Stimulated activated CD4-positive, alpha-beta T cell treated with anti-CD3 and anti-CD28 coated beads, Interleukin-4, amount 100 ng/mL, for 1 hour (primary cell): ENCODE measurements around the gene SREBF2.

ENCODE experiments used
- DNase-seq: peaks from one replicate; pipeline ENCODE4 v3.0.0-alpha.2; 2020

SREBF2 gene

DNA sequence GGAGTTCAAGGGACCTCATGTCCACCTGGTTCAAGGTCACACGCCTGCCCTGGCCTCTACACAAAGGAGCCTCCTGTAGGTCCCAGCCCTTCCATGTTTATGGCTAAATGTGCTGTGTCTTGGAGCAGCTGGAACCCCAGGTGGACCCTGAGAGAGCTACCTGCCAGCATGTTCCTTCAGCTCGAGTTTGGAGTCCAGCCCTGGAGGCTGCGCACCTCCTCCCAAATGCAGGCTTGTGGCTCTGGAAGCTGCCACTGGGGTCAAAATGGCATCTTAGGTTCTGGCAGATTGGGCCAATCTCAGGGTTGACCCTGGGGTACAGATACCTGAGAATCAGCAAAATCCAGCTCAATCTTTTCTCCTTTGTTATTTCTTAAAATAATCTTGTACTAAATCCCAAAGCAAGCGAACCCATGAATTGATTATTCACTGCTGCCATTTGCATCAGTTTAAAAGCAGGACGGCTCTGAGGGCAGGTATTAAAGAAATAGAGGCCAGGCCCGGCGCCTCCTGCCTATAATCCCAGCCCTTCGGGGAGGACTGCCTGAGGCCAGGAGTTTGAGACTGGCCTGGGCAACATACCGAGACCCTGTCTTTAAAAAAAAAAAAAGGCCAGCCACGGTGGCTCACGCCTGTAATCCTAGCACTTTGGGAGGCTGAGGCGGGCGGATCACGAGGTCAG is 90.8 kb downstream of the SREBF2 start:
- DNase-seq = no peak

GRCh38 chr22:41925783-41926460 is 93.0 kb downstream of the SREBF2 start:
- DNase-seq = peak; percentile 82

GRCh38 chr22:41927813-41928212 is 94.9 kb downstream of the SREBF2 start:
- no peak for DNase-seq

DNA sequence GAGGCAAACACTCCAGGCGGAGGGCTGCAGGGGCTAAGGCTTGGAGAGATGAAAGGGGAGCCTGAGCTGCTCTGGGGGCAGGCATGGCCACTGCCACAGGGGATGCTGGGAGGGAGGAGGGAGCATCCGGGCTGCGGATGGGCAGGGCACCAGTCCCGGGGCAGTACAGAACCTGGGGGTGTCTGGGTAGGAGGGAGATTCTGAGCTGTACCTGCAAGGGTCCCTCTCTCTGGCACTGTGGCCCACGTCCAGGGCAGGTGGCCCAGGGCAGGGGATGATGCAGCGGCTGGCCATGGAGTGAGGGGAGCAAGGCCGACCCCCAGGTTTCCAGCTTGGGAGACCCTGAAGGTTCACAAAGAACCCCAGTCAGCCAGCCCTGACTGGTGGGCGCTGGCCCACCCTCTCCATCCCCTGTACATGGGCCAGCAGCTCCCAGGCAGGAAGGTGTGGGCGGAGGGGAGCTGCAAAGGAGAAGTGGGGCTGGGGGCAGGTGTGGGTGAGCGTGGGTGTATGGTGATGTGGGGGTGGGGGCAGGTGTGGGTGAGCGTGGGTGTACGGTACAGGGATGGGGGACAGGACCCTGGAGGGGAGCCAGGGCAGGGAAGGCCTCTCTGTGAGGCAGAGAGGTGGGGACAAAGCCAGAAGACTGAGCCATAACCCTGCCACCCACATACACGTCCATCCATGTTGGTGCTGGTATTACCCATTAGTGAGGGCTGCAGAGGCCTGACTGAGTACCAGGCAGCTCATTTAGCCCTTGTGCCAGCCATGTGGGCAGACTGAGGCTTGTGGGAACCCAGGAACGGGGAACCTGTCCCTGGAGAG is 95.9 kb downstream of the SREBF2 start:
- no peak for DNase-seq

DNA sequence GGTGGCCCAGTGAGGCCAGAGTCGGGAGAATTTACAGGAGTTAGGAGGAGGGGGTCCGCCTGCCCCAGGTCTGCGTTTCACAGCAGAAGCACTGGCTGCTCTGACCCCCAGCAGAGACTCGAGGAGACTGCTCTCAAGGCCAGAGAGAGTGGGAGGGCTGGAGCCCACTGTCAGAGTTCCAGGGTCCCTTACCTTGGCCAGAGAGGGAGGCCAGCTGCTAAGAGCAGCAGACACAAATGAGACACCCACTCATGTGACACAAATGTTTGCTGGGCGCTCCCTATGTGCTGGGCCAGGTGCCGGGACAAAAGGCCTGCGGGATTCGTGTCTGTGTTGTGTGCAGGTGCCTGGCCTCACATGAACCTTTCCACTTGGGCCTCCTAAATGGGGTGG is 96.5 kb downstream of the SREBF2 start:
- no peak for DNase-seq

GRCh38 chr22:41931701-41932269 is 98.9 kb downstream of the SREBF2 start:
- DNase-seq = no peak

DNA sequence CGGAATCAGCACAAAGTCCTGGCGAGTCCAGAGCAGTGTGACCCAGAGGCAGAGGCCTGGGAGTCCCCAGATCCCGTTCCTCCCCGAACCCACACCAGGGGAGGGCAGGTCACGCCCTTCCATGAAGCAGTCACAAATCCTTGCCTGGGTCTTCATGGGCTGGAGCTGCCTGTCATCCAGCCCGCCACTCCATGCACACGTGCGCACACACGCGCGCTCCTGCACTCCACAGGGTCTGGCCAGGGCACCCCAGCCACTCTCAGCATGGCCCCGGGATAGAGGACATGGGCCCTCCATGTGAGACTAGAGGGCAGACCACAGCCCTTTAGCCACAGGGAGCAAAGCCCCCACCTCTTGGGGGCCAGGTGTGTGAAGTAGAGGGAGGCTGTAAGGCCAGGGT is 99.4 kb downstream of the SREBF2 start:
- DNase-seq = no peak

DNA sequence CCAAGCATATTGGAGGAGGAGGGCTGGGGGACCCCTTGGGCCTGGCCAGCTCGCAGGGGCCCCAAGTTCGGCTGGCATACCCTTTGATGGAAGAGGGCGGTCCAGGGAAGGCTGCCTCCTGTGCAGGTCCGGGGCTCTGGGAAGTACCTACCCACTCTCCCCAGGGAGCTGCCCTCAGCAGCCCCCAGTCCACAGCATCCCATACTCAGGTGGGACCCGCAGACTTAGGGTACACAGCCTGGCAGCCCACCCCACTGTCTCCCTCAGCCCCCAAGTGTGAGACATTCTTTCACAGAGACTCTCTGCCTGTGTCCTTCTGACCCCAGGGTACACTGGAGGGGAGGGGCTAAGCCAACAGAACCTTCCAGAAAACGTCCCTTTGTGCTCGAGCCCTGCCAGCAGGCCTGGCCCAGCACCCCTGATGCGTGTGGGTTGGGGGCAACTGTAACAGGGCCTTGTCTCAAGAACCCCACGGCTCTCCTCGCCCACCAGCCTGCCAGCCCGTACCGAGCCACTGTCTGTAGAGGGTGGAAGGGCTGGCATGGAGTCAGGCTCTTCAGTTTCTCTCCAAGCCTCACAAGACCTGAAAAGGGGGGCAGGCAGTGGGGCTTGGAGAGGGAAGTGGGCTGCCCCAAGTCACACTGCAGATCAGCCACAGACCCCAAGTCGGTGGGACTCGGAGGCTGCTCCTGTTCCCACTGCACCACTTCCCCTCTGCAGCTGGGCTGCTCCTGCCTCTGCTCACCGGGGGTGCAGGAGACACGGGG is 100.7 kb downstream of the SREBF2 start:
- DNase-seq = no peak

DNA sequence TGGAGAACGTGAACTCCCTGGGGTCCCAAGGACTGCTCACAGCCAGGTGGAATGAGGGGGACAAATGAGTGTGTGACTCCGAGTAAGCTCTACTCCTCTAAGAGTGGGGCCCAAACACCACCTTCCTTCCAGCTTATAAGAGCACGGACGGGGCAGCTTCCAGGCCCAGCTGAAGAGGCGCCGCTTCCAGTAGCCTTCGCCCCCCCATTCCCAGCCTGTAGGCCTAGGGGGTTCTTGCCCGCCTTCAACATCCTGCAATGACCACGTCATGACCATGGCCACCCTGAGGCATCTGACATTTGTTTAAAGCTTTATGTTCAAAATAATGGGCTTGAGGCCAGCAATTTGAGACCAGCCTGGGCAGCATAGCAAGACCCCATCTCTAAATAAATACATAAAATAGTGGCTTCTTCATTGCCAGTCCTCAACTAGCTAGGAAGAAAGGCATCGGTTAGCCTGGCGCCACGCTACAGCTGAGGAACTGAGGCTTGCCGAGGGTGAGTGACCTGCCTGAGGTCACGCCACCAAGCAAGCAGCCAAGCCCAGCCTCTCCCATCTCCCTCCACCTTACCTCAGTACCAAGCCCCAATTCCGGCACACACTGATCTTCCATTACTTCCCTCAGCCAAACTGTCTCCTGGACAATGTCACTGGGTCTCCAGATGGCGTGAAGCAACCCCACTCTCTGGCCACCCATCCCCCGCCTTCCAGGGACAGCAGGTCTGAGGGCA is 101.5 kb downstream of the SREBF2 start:
- DNase-seq = no peak

GRCh38 chr22:41935015-41935351 is 102.1 kb downstream of the SREBF2 start:
- DNase-seq = no peak

DNA sequence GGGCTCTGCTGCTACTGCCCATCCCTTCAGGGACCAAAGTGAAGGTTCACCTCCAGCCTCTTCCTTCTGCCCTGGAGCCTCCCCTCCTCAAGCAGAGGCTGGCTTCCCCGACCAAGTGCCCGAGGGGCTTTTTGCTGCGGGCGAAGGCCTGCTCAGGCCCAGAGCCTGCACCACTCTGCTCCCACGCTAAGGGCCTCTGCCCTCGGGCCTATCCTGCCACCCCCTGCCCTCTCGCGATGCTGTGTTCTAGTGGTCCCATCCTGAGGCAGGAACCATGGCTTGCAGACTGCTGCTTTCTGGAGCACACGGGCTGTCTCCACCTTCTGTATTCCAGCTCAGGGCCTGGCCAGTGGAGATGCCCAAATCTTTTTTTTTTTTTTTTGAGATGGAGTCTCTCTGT is 102.6 kb downstream of the SREBF2 start:
- DNase-seq = no peak

DNA sequence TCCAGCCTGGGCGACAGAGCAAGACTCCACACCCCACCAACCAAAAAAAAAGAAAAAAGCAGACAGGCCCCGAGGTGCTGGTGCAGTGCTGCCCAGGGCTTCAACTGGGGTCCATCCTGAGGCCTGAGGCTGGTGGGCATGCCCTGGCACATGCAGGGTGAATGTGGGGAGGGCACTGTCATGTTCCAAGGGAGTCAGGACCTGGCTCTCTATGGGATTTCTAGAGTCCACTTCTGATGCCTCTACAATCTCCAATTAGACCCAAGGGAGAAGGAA is 103.9 kb downstream of the SREBF2 start:
- no peak for DNase-seq

GRCh38 chr22:41939981-41940831 is 107.3 kb downstream of the SREBF2 start:
- DNase-seq = peak; percentile 89

DNA sequence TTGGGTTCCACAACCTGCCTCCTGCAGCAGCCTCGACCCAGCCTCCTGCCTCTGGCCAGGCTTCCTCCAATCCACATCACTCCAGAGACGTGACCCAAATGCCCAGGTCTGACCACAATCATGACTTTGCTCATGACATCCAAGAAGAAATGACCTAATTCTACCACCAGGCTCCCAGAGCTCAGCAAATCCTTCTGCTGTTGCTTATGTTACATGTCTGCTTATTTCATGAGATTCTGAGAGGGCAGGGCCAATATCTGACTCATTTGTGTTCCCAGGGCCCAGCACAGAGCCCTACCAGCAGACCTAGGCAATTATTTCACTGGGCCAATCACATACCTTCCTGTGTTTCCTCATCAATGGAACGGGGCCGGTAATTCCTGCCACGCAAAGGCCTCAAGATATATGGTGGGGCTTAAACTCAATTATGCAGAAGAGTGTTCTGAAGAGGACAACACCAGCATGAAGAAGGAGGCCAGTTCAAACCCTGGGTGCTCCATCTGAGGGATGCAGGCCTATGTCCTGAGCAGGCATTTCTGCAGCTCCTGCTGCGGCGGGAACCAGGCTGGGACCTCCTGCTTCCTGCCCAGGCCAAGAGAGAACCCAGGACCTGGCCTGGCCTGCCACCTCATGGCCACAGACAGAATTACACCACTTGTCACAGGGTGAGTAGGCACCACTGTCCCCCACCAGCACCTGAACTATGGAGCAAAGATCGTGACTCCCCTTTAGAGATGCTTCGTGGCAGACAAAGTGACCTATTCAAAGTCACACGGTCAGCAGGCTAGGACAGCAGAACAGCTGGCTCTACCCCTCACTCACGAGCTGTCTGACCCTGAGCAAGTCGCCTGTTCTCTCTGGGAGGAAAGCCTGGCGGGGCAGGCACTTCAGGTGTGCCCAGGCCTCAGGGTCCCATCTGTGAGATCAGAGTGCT is 108.2 kb downstream of the SREBF2 start:
- DNase-seq = peak; percentile 85

- DNase-seq = no peak
These were observed 110.8 kb downstream of the SREBF2 start for GRCh38 chr22:41943661-41944209.

- peak; percentile 91 for DNase-seq
These were observed 113.9 kb downstream of the SREBF2 start, which contains the start of gene CENPM for GRCh38 chr22:41946629-41947423. Gene CENPM (minus strand): TSS chr22:41947152. CDS start chr22:41947076, 76 bp downstream.

- DNase-seq = no peak
These were observed 114.6 kb downstream of the SREBF2 start for GRCh38 chr22:41947424-41948080.

DNA sequence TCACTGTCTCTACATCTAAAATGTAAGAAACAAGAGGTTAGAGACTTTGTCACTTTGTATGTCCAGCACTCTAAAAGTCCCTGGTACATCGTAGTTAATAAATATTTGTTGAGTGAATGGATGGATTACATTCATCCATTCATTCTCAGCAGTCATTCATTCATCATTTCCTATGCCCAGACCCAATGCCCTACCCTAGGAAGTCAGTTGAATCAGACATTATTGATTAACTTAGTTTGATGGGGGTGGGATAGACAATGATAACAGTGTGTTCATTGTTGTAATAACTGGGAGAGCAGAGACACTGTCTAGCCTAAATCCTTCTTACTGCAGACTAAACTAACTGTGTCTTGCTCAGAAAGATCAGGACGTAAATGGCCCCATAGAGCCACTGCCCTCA is 115.2 kb downstream of the SREBF2 start:
- no peak for DNase-seq
